HG02588 (cell line): Measurements from ENCODE around the gene RAB9A.

Source experiments
- ATAC-seq: cut with Tn5 transposase; IDR thresholded peaks from one replicate; pipeline ENCODE4 v1.9.1; 2021; ENCODE audit warnings: mild to moderate bottlenecking, moderate library complexity; ENCODE audit not compliant: unreplicated experiment

Gene RAB9A

GRCh38 chrX:13742397-13743176, 53.7 kb downstream of the RAB9A start:
- peak; percentile 91 for ATAC-seq

- ATAC-seq, result no peak
These were observed 58.9 kb downstream of the RAB9A start for GRCh38 chrX:13747836-13748235.

- ATAC-seq, result no peak
These were observed 59.6 kb downstream of the RAB9A start for GRCh38 chrX:13748486-13748885.

GRCh38 chrX:13750204-13750603, 61.3 kb downstream of the RAB9A start:
- ATAC-seq, result no peak

GRCh38 chrX:13750812-13751211, 61.9 kb downstream of the RAB9A start:
- ATAC-seq, result no peak

- ATAC-seq, result no peak
These were observed 63.2 kb downstream of the RAB9A start for GRCh38 chrX:13752141-13752540.

GRCh38 chrX:13752646-13753045, 63.7 kb downstream of the RAB9A start:
- no peak for ATAC-seq

- ATAC-seq, result no peak
These were observed 65.8 kb downstream of the RAB9A start for GRCh38 chrX:13754765-13755164.

- no peak for ATAC-seq
These were observed 66.3 kb downstream of the RAB9A start for GRCh38 chrX:13755254-13755653.

- ATAC-seq, result no peak
These were observed 67.5 kb downstream of the RAB9A start for GRCh38 chrX:13756381-13756780.

GRCh38 chrX:13759152-13759718, 70.3 kb downstream of the RAB9A start:
- ATAC-seq, result peak; percentile 59
